GM12891 (cell line): ENCODE data around the gene CHRND.

Experiments
- POLR2A ChIP-seq: IDR thresholded peaks from 2 replicates; pipeline ENCODE4 v1.6.1; 2011; ENCODE audit warnings: low read depth, low read length, control low read depth
- POLR2AphosphoS5 ChIP-seq: IDR thresholded peaks from 2 replicates; pipeline ENCODE4 v1.6.1; 2011; ENCODE audit warnings: low read depth, low read length, control low read depth
- TAF1 ChIP-seq: IDR thresholded peaks from 2 replicates; pipeline ENCODE4 v1.6.1; 2011; ENCODE audit warnings: low read depth, low read length, control low read depth

GRCh38 chr2:232491139-232491780 lies 34.7 kb upstream of the CHRND start:
- TF ChIP-seq POLR2AphosphoS5, result no peak
- no peak for TF ChIP-seq POLR2A
- TF ChIP-seq TAF1, result no peak
